ENCODE measurements around the gene NSUN4.

The NSUN4 gene

GRCh38 chr1:46379996-46380395, 39.4 kb downstream of the NSUN4 start:
- no peak for DNase-seq (ENCODE audit: insufficient read length, low spot score)
- TF ChIP-seq, protein P1, sequence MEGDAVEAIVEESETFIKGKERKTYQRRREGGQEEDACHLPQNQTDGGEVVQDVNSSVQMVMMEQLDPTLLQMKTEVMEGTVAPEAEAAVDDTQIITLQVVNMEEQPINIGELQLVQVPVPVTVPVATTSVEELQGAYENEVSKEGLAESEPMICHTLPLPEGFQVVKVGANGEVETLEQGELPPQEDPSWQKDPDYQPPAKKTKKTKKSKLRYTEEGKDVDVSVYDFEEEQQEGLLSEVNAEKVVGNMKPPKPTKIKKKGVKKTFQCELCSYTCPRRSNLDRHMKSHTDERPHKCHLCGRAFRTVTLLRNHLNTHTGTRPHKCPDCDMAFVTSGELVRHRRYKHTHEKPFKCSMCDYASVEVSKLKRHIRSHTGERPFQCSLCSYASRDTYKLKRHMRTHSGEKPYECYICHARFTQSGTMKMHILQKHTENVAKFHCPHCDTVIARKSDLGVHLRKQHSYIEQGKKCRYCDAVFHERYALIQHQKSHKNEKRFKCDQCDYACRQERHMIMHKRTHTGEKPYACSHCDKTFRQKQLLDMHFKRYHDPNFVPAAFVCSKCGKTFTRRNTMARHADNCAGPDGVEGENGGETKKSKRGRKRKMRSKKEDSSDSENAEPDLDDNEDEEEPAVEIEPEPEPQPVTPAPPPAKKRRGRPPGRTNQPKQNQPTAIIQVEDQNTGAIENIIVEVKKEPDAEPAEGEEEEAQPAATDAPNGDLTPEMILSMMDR (IDR thresholded peaks at IDR 0.05; ENCODE audit: insufficient read depth, missing control alignments), result no peak
- FAIRE-seq, result no peak

GRCh38 chr1:46380508-46380907, 39.9 kb downstream of the NSUN4 start:
- DNase-seq (ENCODE audit: insufficient read length, low spot score) (no peak), FAIRE-seq (no peak)

GRCh38 chr1:46393510-46393909, 52.9 kb downstream of the NSUN4 start:
- DNase-seq (ENCODE audit: insufficient read length, low spot score), result no peak
- TF ChIP-seq, protein P1 (IDR thresholded peaks at IDR 0.05; ENCODE audit: insufficient read depth, missing control alignments), result no peak
- FAIRE-seq, result no peak

More at GRCh38 chr1:46380508-46380907, 39.9 kb downstream of the NSUN4 start:
- TF ChIP-seq, protein P1 (IDR thresholded peaks at IDR 0.05; ENCODE audit: insufficient read depth, missing control alignments), result no peak

DNA sequence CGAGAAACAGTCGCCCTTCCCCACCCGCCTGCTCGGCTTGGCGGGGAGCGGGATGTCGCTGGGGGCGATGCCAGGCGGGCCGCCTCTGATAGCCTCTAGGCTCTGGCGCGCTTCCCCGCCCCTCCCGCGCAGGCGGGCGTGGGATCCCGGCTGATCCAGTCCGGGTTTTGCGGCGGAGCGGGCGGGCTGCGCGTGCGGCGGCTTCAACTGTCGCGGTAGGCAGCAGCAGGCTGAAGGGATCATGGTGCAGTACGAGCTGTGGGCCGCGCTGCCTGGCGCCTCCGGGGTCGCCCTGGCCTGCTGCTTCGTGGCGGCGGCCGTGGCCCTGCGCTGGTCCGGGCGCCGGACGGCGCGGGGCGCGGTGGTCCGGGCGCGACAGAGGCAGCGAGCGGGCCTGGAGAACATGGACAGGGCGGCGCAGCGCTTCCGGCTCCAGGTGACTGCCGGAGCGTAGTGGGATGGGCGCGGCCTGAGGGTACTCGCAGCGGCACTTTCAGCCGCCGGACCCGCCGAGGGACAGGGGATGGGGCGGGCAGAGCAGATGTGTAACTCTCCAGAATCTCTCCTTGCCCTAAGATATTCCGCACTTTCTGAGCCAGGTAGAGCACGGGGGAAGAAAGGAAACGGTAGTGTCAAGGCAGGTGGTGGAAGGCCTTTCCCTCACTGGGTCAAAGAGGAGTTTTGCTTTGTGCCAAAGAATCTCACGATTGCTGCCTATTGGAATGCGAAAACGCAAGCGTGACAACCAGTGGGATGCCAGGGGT, 53.7 kb downstream of the NSUN4 start, which contains the start of gene FAAH:
TSS of gene FAAH (plus strand) at position 210 of the 764 bp plus-strand sequence. CDS start at position 242, 32 bp downstream.
- no peak for DNase-seq (ENCODE audit: insufficient read length, low spot score)
- no peak for FAIRE-seq
- TF ChIP-seq, protein P1 (IDR thresholded peaks at IDR 0.05; ENCODE audit: insufficient read depth, missing control alignments), result no peak

GRCh38 chr1:46394872-46395465, 54.4 kb downstream of the NSUN4 start:
- TF ChIP-seq, protein P1 (IDR thresholded peaks at IDR 0.05; ENCODE audit: insufficient read depth, missing control alignments), result no peak
- FAIRE-seq, result no peak
- no peak for DNase-seq (ENCODE audit: insufficient read length, low spot score)

DNA sequence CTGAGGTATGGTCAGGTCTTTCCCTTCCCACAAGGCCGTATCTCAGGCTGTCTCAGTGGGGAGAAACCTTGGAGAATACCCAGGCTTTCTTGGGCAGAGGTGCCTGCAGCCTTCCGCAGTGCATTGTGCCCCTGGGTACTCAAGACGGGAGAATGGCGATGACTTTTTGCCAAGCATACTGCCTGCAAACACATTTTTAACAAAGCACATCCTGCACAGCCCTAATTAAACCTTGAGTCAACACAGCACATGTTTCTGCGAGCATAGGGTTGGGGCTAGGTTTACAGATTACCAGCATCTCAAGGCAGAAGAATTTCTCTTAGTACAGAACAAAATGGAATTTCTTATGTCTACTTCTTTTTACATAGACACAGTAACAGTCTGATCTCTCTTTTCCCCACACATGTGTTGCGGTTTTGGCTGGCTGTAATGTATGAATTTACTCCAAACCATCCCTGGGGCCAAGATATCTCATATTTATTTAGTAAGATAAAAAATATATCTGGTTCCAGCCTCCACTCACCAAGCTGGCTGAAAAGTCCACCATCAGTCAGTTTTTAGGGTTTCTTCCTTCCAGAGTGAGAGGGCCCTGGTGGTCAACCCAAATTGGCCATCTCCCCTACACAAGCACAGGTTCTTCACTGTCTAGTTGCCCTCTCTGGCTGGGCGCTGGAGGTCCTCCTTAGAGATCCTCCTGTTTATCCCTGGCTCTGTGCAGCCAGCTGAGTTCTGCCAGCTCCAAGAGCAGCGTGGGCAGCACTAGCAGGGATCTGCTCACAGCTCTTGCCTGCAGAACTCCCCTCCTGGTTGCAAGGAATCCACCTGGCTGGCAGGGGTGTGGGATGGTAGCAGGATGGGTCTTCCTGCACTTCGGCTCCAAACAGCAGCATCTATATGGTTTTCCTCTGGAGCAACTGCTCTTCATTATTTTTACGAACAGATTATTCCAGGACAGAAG, 56.1 kb downstream of the NSUN4 start:
- FAIRE-seq (no peak), DNase-seq (ENCODE audit: insufficient read length, low spot score) (no peak)
- TF ChIP-seq, protein P1 (IDR thresholded peaks at IDR 0.05; ENCODE audit: insufficient read depth, missing control alignments), result no peak
